GM19035 (cell line): Measurements from ENCODE around the gene PBX3.
"Not testable (repeated sequence)": the region's sequence is repeated elsewhere in the genome, so short reads cannot be mapped to it uniquely, and the experiment has no call there.

Experiments used
- ATAC-seq: cut with Tn5 transposase; IDR thresholded peaks from one replicate; pipeline ENCODE4 v1.9.1; 2021; ENCODE audit not compliant: unreplicated experiment

Gene PBX3

DNA sequence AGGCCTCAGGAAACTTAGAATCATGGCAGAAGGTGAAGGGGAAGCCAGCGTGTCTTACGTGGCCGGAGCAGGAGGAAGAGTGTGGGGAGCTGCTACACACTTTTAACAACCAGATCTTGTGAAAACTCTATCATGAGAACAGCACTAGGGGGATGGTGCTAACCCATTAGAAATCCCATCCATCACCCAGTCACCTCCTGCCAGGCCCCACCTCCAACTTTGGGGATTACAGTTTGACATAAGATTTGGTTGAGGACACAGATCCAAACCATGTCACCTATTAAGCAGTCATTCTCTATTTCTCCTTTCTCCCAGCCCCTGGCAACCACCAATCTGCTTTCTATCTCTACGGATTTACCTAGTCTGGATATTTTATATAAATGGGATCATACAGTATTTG lies 26.9 kb downstream of the PBX3 start:
- no peak for ATAC-seq

DNA sequence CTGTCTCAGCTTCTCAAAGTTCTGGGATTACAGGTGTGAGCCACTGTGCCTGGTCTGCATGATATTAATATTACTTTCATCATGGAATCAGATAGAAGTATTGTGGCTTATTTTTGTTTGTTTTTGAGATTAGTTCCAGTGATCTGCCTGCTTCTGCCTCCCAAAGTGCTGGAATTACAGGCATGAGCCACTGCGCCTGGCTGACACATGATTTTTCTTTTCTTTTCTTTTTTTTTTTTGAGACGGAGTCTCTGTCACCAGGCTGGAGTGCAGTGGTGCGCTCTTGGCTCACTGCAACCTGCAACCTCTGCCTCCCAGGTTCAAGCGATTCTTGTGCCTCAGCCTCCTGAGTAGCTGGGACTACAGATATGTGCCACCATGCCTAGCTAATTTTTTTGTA lies 29.6 kb downstream of the PBX3 start:
- ATAC-seq, result not testable (repeated sequence)

DNA sequence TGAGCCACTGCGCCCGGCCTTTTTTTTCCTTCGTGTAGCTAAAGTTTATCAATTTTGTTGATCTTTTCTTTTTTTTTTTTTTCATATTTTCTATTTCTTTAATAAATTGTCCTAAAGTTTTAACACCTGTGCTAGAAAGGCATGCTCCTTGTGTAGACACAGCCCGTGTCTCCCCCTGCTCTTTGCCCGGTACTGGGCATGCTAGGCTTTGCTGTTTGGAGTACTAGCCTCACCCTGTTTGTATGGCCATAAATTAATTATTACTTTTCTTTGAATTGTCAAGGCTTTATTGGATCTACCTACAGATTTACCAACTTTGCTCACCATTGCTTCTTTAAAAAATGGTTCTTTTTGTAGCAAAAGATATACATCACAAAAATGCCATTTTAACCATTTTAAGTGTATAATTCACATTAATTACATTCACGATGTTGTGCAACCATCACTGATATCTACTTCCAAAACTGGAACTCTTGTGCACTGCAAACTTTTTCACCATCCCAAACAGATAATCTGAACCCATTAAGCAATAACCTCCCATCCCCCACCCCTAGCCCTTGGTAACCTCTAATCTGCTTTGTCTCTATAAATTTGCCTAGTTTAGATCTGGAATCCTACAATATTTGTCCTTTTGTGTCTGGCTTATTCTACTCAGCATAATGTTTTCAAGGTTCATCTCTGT lies 31.5 kb downstream of the PBX3 start:
- ATAC-seq, result not testable (repeated sequence)

DNA sequence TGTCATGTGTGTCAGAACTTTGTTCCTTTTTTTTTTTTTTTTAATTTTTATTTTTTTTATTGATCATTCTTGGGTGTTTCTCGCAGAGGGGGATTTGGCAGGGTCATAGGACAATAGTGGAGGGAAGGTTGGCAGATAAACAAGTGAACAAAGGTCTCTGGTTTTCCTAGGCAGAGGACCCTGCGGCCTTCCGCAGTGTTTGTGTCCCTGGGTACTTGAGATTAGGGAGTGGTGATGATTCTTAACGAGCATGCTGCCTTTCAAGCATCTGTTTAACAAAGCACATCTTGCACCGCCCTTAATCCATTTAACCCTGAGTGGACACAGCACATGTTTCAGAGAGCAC lies 32.0 kb downstream of the PBX3 start:
- ATAC-seq, result not testable (repeated sequence)

DNA sequence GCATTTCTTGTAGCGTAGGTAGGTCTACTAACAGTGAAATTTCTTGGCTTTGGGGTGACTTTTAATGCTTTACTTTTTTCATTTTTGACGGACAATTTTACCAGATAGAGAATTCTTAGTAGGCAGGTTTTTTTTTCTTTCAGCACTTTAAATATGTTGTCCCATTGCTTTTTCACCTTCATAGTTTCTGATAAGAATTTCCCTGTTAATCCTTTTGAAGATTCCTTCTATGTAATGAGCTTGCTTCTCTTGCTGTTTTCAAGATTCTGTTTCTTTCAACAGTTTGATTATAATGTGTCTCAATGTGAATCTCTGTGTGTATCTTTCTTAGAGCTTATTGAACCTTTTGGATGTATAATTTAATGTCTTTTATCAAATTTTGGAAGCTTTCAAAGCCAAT lies 35.5 kb downstream of the PBX3 start:
- ATAC-seq, result no peak

DNA sequence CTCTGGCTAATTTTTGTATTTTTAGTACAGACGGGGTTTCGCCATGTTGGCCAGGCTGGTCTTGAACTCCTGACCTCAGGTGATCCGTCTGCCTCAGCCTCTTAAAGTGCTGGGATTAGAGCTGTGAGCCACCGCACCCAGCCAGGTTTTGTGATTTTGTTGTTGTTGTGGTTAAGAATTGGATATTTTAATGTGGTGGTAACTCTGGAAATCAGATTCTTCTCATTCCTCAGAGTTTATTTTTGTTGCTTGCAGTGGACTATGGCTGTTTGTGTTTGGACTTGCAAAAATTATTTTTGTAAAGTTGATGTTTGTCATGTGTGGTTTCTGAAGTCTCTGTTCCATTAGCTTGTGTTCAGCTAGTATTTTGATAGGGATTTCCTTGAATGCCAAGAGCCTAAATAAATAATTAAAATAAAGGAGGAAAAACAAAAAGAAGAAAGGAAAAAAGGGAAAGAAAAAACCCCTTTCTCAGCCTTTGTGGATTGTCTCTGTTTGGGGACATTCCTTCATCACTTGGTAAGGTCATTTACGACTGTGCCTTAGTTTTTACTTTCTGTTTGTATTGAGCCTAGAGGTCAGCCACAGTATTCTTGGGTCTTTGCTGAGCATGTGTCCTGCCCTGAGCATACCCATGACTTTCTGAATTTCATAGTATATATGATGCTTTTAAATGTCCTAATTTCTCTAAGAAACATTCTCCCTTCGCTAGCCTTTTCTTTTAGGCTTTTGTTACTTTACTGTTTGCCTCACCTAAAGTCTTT lies 37.3 kb downstream of the PBX3 start:
- ATAC-seq, result no peak

DNA sequence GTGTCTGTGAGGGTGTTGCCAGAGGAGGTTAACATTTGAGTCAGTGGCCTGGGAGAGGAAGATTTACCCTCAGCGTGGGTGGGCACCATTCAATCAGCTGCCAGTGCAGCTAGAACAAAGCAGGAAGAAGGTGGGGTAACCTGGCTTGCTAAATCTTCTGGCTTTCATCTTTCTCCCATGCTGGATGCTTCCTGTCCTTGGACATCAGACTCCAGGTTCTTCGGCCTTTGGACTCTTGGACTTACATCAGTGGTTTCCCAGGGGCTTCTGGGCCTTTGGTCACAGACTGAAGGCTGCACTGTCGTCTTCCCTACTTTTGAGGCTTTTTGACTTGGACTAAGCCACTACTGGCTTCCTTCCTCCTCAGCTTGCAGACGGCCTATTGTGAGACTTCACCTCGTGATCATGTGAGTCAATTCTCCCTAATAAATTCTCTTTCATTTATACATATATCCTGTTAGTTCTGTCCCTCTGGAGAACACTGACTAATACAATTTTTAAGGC lies 38.1 kb downstream of the PBX3 start:
- ATAC-seq, result no peak

DNA sequence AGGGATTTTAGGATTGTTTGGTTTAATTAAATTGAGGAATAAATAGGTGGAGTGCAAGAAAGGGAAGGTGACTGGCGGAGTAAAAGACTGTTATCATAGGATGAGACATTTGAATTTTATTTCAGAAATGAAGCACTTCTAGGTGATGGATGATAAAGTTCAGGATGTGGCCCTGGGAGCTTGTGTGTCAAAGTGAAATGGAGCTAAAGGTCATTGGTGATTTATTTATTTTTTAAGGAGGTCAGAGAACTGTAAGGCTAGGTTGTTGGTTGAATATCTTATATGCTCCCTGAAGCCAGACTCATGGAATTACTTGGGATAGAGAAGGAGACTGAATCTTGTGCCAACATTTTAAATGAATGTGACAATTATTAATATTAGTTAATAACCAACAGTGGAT lies 40.5 kb downstream of the PBX3 start:
- no peak for ATAC-seq

DNA sequence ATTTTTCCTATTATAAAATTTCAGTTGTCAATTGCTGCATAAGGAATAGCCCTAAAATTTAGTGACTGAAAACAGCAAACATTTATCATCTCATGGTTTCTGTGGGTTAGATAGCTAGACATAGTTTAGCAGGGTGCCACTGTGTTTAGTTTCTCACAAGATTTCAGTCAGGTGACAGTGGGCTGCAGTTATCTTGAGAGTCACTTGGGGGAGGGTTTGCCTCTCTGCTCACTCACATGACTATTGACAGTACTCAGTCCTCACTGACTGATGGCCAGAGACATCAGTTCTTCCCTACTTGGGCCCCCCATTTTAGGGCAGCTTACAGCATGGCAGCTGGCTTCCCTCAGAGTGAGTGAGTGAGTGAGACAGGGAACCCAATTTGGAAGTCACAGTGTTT lies 42.0 kb downstream of the PBX3 start:
- no peak for ATAC-seq

DNA sequence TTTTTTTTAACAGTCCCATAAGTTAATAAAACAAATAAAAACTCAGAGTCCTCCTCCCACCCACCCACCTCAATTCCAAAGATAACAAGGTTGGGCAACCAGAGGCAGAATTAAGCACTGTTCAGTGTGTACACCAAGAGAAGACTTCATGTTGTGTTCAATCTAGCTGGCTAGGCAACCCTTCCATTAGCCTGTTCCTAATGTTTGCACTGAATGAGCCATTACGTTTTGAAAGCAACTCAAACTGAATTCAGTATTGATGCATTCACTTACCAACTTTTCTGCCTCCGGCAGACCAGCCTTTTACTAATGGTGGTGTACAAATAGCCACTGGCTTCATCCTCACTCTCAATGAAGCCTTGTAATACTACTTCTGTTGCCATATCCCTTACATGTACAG lies 47.5 kb downstream of the PBX3 start:
- ATAC-seq, result no peak

DNA sequence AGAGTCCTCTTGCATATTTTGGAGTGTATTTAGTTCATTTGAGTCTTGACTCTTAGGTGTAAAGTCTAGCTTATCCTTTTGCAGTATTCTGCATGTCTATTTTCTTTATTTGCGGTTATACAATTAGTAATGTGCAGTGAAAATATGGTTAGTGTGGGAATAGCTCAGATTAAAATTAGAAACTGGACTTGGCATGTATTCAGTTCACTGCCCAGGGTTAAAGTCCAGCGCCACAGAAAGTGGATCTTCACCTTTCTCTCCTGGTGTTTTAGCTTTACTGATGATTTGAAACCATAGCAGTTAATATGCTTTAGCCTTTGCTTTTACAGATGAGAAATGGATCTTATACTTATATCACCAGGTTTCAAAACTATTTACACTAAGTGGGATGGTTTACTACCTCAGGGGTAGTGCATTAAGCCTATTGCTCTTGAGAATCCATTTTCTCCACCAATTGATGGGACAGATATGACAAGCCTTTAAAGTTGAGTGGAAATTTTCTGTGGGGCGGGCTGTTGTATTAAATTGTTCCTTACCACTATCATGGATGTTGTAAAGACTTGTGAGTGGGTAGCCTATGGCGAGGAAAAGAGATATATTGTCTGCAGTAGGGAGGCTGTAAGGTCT lies 48.9 kb downstream of the PBX3 start:
- no peak for ATAC-seq

DNA sequence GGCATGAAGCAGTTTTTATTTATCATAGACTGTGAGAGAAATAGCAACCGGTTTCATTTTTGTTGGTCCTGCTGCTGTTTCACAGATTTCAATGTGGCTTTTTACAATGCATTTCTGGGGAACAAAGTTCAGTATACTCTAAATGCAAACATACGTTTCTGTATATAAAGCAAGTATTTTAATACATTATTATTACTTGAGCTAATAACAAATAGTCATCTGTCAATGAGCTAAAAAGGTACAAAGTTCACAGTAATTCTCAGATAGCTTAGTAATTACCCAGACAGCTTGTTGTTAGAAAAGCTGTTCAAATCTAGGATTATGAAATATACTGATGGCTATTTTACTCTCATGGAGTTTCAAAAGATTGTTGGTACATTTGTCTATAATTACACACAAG lies 50.8 kb downstream of the PBX3 start:
- no peak for ATAC-seq

DNA sequence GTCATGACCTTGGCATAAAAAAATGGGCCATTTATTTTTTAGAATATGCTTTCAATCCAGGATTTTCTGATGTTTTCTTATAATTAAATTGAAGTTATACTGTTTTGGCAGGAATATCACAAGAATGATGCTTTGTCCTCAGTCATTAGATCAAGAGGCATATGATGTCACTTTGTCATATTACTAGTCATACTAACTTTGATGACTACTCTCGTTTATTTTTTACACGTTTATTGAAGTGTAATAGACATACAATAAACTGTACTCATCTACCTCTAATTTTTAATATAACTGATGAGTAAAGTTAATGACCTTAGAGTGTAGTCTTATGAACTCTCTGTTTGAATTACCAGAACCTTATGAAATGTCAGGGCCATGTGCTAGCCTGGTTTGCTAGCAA lies 56.4 kb downstream of the PBX3 start:
- no peak for ATAC-seq

DNA sequence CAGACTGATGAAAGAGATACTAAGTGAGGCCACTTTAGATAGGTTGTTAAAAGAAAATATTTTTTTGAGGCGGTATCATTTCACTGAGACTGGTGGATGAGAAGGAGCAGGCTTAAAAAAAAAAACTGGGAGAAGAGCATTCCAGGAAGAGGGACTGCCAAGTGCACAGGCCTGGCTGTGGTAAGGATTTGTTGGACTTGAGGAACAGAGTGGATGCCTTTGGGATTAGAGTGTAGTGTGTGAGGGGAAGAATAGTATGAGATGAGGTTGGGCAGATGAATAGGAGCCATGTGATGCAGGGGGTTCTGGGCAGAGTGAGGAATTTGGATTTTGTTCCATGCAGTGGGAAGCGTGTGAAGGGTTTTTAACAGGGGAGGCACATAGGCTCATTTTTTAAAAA lies 57.9 kb downstream of the PBX3 start:
- ATAC-seq, result no peak

DNA sequence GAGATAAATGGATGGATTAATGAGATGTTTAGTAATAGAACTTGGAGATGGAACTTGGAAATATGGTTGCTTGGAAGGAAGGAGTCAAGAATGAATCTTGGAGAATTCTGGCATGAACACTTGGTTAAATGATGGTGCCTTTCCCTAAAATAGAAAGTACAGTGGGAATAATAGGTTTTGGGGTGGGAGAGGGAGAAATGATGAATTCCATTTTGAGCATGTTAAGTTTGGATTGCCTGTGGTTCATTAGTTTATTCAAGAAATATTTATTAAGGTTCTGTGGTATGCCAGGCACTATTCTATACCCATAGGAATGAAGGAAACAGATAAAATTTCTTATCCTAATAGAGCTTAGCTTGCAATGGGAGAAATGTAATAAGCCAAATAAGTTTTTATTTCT lies 58.4 kb downstream of the PBX3 start:
- ATAC-seq, result no peak

DNA sequence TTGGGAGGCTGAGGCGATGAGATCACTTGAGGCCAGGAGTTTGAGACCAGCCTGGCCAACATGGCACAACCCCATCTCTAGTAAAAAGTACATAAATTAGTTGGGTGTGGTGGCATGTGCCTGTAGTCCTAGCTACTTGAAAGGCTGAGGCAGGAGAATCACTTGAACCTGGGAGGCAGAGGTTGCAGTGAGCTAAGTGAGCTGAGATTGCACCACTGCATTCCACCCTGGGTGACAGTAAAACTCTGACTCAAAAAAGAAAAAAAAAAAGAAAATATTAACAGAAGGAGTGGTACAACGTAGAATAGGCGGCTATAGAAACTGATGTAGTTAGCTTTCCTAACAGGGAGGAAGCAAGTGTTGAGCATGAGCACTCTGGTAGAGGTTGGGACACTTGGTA lies 59.9 kb downstream of the PBX3 start:
- no peak for ATAC-seq

DNA sequence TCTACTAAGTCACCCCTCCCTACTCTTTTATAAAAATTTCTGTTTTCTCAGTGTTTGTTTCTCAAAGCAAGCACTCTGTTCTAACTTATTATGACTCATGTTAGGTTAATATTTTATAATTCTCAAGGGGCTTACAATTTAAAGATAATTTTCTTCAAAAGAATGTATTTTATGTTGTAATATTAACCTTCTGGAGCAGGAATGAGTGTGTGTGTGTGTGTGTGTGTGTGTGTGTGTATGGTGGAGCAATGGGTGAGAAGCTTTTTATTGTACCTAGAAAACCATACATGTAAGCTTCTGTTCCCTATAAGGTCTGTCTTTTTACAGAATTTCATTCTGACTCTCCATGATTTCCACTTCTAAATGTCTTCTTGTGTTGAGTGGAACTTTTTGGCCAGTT lies 63.0 kb downstream of the PBX3 start:
- no peak for ATAC-seq

DNA sequence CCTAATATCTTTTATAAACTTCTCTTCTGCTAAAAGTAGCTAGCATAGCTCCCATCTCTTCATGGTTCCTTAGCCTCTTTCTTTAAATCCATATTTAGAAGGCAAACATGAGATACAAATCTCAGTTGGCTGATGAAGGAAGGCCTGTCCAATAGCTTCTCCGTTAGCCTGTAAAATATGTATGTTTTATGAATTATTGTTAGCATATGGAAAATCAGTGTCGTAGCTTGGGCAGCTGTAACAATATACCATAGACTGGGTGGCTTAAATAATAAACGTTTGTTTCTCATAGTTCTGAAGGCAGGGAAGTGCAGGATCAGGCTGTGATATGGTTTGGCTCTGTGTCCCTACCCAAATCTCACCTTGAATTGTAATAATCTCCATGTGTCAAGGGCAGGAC lies 63.8 kb downstream of the PBX3 start:
- ATAC-seq, result no peak

DNA sequence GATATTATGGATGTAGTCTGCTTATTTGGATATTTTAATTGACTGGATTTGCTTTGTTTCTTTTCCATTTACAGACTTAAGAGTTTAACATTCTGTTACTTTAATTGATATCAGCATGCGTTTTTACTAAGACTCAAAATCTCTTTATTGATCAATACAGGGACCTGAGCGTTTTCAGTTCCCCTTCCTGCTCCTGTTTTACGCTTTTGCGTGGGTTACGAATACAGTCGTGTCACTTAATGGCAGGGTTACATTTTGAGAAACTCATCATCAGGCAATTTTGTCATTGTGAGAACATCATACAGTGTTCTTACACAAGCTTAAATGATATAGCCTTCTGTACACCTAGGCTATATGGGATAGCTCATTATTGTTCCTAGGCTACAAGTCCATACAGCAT lies 65.2 kb downstream of the PBX3 start:
- ATAC-seq, result no peak

DNA sequence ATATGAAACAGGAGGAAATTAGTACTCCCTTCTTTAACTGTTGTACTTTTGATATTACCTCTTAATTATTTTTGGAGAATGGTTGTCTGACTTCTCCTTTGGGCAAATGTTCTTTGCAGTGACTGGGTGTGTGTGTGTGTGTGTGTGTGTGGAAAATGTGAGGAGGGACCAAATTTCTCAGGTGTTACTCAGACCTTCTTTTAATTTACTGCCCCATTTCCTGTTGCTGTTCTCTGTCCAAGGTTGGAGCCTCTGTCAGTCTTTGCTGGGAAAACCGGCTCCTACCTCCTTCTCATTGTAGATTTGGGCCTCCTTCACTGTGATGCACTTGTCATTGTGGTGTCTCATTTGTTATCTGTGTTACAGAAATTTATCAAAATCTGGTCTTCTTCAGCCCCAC lies 68.4 kb downstream of the PBX3 start:
- ATAC-seq, result no peak

DNA sequence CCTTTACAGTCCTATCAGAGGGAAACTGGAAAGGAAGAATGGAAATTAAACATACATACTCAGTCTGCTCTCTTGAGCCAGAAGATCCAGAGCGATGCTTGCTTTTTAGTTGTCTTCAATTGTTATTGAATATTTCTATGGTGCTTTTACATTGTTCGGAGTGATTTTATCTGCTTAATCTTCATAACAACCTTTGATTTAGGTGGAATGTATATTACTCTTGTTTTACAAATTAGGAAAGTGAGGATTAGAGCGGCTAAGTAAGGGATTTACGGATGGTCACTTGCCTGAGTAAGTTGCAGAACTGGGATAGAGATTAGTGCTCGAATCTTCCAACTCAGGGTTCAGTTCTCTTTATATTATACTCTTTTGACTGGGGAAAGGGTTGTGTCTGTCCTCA lies 69.1 kb downstream of the PBX3 start:
- no peak for ATAC-seq

DNA sequence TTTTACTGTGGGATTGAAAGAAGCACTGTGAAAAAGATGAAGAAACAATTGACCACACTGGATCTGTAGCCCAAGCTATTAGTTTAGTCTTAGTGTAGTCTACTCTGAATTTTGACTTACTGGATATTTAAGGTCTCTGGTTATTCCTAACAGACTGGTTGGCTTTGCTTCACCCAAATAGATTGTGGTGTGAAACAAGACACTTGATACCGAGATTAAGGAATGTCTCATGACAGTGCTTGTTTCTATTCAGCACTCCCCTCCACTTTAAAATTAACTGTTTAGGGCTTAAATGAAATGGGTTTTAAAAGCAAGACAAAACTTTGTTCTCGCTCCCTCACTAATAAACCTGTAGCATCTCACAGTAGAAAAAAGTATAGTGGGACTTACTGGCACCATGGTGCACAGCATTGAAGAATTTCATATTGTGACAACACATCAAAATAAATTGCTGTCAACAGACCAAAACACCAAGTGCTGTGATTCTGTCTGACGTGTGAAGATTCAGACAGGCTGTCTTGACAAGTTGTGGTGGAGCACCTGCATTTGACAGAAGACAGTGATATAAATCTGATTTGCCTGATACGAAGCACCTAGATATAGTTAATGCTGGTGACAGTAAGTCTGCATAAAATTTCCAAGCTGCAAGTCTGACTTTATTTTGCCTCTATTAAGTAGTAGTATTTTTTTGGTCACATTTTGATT lies 73.1 kb downstream of the PBX3 start:
- ATAC-seq, result no peak
